HepG2 (cell line): ENCODE results near the gene WDHD1. TPM values are rescaled to one million over a fixed set of nuclear protein-coding genes. Genes with fewer than 3 reads are reported as not detected.

Source experiments
- ELF4 ChIP-seq: sonication (generic); formaldehyde crosslinking; IDR thresholded peaks from 2 replicates; pipeline ENCODE4 v1.5.0; 2020; ENCODE audit warnings: missing genetic modification reagents, mild to moderate bottlenecking, moderate library complexity, borderline replicate concordance
- HHEX ChIP-seq: IDR thresholded peaks from 2 replicates; pipeline ENCODE4 v1.6.1; 2016; ENCODE audit warnings: control low read depth
- HMG20B ChIP-seq: conservative IDR thresholded peaks from 2 replicates; pipeline ENCODE4 v1.6.1; 2016; ENCODE audit warnings: missing genetic modification reagents, missing compliant biosample characterization
- HOXA9 ChIP-seq: sonication (generic); formaldehyde crosslinking; IDR thresholded peaks from 2 replicates; pipeline ENCODE4 v1.8.1; 2022; ENCODE audit warnings: missing genetic modification reagents, mild to moderate bottlenecking, moderate library complexity, borderline replicate concordance
- SRSF1 ChIP-seq: fragments of 200-400 bp; formaldehyde crosslinking; optimal IDR thresholded peaks from 2 replicates; pipeline ENCODE3; 2017; ENCODE audit warnings: mild to moderate bottlenecking, low read depth, low read length, moderate library complexity
- STAT5B ChIP-seq: sonication (generic); formaldehyde crosslinking; IDR thresholded peaks from 2 replicates; pipeline ENCODE4 v1.4.0; 2020; ENCODE audit warnings: missing genetic modification reagents
- TAF15 ChIP-seq: fragments of 200-400 bp; formaldehyde crosslinking; IDR thresholded peaks from one replicate; pipeline ENCODE4 v1.6.1; 2018; ENCODE audit warnings: mild to moderate bottlenecking, low read depth, low read length; ENCODE audit not compliant: poor library complexity, severe bottlenecking
- ZNF101 ChIP-seq: sonication (generic); formaldehyde crosslinking; IDR thresholded peaks from 2 replicates; pipeline ENCODE4 v1.4.0; 2020; ENCODE audit warnings: mild to moderate bottlenecking, low read depth, missing genetic modification reagents, borderline replicate concordance
- ZNF232 ChIP-seq: sonication (generic); formaldehyde crosslinking; IDR thresholded peaks from 2 replicates; pipeline ENCODE4 v1.4.0; 2020; ENCODE audit warnings: missing genetic modification reagents, borderline replicate concordance
- ZNF333 ChIP-seq: sonication (generic); formaldehyde crosslinking; IDR thresholded peaks from 2 replicates; pipeline ENCODE4 v1.4.0; 2020; ENCODE audit warnings: mild to moderate bottlenecking, missing genetic modification reagents, borderline replicate concordance
- ZNF451 ChIP-seq: sonication (generic); formaldehyde crosslinking; IDR thresholded peaks from 2 replicates; pipeline ENCODE4 v1.5.0; 2020; ENCODE audit warnings: mild to moderate bottlenecking, missing genetic modification reagents
- ZNF556 ChIP-seq: sonication (generic); formaldehyde crosslinking; IDR thresholded peaks from 2 replicates; pipeline ENCODE4 v1.4.0; 2020; ENCODE audit warnings: mild to moderate bottlenecking, missing genetic modification reagents, borderline replicate concordance
- ZNF569 ChIP-seq: sonication (generic); formaldehyde crosslinking; IDR thresholded peaks from 2 replicates; pipeline ENCODE4 v1.5.0; 2020; ENCODE audit warnings: mild to moderate bottlenecking, missing genetic modification reagents, moderate library complexity, borderline replicate concordance
- ZNF7 ChIP-seq: IDR thresholded peaks from 2 replicates; pipeline ENCODE4 v1.6.1; 2016; ENCODE audit warnings: missing biosample characterization, missing genetic modification reagents
- ZNF720 ChIP-seq: sonication (generic); formaldehyde crosslinking; IDR thresholded peaks from 2 replicates; pipeline ENCODE4 v1.4.0; 2020; ENCODE audit warnings: missing genetic modification reagents
- polyA plus RNA-seq, 8 experiments: library from polyadenylated mRNA; depleted of rRNA in 3 of 8; stranded (reverse) in 7 of 8; unstranded in 1 of 8; fragments of >200 nt; fragmentation: Illumina TruSeq in 4 of 8; extraction: Trizol in 4 of 8; gene quantifications; 2 replicates each; pipeline versions ENCODE4 v1.2.1 to v1.2.3, GENCODE V29; 2011 to 2016; ENCODE audit warnings: low read depth in 4 of 8, missing spikeins in 1 of 8, mixed read lengths in 1 of 8; ENCODE audit not compliant: insufficient read depth in 1 of 8
- total RNA-seq, 5 experiments: library from RNA; depleted of rRNA; stranded (reverse); fragments of >200 nt; fragmentation: Illumina TruSeq; extraction: Trizol; gene quantifications; 2 replicates each; pipeline ENCODE4 v1.2.3, GENCODE V29; 2016; ENCODE audit warnings: low read depth in 1 of 5
- TF ChIP-seq, protein P1 (sequence below), 2 experiments: fragments of 450-650 bp in 1 of 2; sonication (generic) in 1 of 2; formaldehyde crosslinking in 1 of 2; IDR thresholded peaks; 2 replicates each; pipeline versions ENCODE4 v1.6.1 to v1.8.0; 2016 to 2022; ENCODE audit warnings: antibody characterized with exemption in 1 of 2, mild to moderate bottlenecking in 1 of 2, missing genetic modification reagents in 1 of 2
- TF ChIP-seq, protein P2 (sequence below): sonication (generic); formaldehyde crosslinking; IDR thresholded peaks from 2 replicates; pipeline ENCODE4 v1.5.0; 2020; ENCODE audit warnings: missing genetic modification reagents
- TF ChIP-seq, protein P3 (sequence below): conservative IDR thresholded peaks from 2 replicates; pipeline ENCODE4 v1.6.1; 2018; ENCODE audit warnings: missing genetic modification reagents

The WDHD1 gene
- total and polyA plus RNA-seq, 2 of the 13 experiments (the other 11 are each of a cell fraction or from before 2014, with no cell fraction given), result 5.5 to 27.5 TPM

DNA sequence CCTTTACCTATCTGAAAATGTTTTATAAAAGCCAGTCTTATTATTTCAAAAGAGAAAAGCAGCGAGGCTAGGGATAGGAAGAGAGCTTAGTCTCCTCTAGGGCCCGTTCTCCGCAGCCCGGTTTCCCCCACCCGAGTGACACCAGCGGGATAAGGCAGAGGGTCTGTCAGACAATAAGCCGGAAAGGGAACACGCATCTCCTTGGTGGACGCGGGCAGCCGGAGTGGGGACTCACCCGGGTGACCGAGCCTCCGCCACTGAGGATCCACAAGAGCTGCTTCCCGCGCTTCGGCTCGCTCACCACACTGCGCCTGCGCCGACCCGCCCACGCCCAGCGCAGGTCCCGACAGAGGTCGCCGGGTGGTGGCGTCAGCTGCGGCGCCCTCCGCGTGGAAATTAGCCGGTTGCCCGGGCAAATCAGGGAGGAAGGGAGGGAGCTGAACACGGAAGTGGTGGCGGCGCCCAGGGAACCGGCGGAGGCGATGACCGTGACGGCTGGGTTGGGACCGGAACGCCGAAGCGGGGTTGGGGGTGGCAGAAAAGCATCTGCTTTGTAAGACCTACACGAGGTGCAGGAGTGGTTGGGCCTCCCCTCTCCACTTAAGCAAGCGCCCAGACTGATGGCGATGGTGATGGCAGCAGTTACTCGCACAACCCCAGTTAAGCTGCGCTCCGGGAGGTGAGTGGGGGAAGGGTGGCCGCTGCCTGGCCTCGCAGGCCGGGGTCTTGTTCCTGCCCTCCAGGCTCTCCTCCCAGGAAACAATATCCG lies at the start of gene WDHD1, which contains the start of gene SOCS4 (continued):
- TF ChIP-seq, protein P1, sequence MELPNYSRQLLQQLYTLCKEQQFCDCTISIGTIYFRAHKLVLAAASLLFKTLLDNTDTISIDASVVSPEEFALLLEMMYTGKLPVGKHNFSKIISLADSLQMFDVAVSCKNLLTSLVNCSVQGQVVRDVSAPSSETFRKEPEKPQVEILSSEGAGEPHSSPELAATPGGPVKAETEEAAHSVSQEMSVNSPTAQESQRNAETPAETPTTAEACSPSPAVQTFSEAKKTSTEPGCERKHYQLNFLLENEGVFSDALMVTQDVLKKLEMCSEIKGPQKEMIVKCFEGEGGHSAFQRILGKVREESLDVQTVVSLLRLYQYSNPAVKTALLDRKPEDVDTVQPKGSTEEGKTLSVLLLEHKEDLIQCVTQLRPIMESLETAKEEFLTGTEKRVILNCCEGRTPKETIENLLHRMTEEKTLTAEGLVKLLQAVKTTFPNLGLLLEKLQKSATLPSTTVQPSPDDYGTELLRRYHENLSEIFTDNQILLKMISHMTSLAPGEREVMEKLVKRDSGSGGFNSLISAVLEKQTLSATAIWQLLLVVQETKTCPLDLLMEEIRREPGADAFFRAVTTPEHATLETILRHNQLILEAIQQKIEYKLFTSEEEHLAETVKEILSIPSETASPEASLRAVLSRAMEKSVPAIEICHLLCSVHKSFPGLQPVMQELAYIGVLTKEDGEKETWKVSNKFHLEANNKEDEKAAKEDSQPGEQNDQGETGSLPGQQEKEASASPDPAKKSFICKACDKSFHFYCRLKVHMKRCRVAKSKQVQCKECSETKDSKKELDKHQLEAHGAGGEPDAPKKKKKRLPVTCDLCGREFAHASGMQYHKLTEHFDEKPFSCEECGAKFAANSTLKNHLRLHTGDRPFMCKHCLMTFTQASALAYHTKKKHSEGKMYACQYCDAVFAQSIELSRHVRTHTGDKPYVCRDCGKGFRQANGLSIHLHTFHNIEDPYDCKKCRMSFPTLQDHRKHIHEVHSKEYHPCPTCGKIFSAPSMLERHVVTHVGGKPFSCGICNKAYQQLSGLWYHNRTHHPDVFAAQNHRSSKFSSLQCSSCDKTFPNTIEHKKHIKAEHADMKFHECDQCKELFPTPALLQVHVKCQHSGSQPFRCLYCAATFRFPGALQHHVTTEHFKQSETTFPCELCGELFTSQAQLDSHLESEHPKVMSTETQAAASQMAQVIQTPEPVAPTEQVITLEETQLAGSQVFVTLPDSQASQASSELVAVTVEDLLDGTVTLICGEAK (IDR thresholded peaks at IDR 0.05), result no peak
- TF ChIP-seq, protein P1 (CRISPR knock-in tag; IDR thresholded peaks at IDR 0.05), result 0 out of 2 replicates have a peak, but pooled peaks have one; percentile 46
- TF ChIP-seq, protein P2, sequence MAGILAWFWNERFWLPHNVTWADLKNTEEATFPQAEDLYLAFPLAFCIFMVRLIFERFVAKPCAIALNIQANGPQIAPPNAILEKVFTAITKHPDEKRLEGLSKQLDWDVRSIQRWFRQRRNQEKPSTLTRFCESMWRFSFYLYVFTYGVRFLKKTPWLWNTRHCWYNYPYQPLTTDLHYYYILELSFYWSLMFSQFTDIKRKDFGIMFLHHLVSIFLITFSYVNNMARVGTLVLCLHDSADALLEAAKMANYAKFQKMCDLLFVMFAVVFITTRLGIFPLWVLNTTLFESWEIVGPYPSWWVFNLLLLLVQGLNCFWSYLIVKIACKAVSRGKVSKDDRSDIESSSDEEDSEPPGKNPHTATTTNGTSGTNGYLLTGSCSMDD (CRISPR knock-in tag), result no peak
- TF ChIP-seq STAT5B (no peak), ZNF556 (peak; percentile 89; the same call in 1 of the 2 replicates), ZNF569 (CRISPR knock-in tag) (no peak), ZNF101 (CRISPR knock-in tag) (no peak), ZNF232 (peak; percentile 57; the same call in 1 of the 2 replicates), HHEX (no peak), HMG20B (CRISPR knock-in tag) (no peak), ZNF451 (CRISPR knock-in tag) (peak; percentile 69; the same call in 1 of the 2 replicates), ZNF333 (CRISPR knock-in tag) (no peak), SRSF1 (no peak), ZNF720 (no peak), TAF15 (peak; percentile 42), HOXA9 (CRISPR knock-in tag) (no peak), ELF4 (CRISPR knock-in tag) (peak; percentile 92), ZNF7 (CRISPR knock-in tag) (no peak)
- TF ChIP-seq, protein P3, sequence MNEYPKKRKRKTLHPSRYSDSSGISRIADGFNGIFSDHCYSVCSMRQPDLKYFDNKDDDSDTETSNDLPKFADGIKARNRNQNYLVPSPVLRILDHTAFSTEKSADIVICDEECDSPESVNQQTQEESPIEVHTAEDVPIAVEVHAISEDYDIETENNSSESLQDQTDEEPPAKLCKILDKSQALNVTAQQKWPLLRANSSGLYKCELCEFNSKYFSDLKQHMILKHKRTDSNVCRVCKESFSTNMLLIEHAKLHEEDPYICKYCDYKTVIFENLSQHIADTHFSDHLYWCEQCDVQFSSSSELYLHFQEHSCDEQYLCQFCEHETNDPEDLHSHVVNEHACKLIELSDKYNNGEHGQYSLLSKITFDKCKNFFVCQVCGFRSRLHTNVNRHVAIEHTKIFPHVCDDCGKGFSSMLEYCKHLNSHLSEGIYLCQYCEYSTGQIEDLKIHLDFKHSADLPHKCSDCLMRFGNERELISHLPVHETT (CRISPR knock-in tag), result peak; percentile 88
